ENCODE measurements around the gene FNIP1. TPM values are rescaled to one million over a fixed set of nuclear protein-coding genes. Genes with fewer than 3 reads are reported as not detected.

The FNIP1 gene
- total and polyA plus RNA-seq, 2 of the 13 experiments (the other 11 are each of a cell fraction or from before 2014, with no cell fraction given) = 10.9 to 29.3 TPM

- TF ChIP-seq, protein P1, sequence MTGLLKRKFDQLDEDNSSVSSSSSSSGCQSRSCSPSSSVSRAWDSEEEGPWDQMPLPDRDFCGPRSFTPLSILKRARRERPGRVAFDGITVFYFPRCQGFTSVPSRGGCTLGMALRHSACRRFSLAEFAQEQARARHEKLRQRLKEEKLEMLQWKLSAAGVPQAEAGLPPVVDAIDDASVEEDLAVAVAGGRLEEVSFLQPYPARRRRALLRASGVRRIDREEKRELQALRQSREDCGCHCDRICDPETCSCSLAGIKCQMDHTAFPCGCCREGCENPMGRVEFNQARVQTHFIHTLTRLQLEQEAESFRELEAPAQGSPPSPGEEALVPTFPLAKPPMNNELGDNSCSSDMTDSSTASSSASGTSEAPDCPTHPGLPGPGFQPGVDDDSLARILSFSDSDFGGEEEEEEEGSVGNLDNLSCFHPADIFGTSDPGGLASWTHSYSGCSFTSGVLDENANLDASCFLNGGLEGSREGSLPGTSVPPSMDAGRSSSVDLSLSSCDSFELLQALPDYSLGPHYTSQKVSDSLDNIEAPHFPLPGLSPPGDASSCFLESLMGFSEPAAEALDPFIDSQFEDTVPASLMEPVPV (CRISPR knock-in tag; IDR thresholded peaks at IDR 0.05) = peak; percentile 69; the same call in 1 of the 2 replicates
- peak; percentile 81; the same call in 1 of the 2 replicates for TF ChIP-seq ERF (CRISPR knock-in tag; IDR thresholded peaks at IDR 0.05)
- TF ChIP-seq, protein P2, sequence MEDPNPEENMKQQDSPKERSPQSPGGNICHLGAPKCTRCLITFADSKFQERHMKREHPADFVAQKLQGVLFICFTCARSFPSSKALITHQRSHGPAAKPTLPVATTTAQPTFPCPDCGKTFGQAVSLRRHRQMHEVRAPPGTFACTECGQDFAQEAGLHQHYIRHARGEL (CRISPR knock-in tag; IDR thresholded peaks at IDR 0.05) = no peak
- no peak for TF ChIP-seq CEBPB (IDR thresholded peaks at IDR 0.05; ENCODE audit: borderline replicate concordance, low read depth, low read length)
- peak; percentile 99 for TF ChIP-seq ARNTL (CRISPR knock-in tag; IDR thresholded peaks at IDR 0.05)
- TF ChIP-seq ZNF570 (CRISPR knock-in tag; IDR thresholded peaks at IDR 0.05; ENCODE audit: borderline replicate concordance) = peak; percentile 42; the same call in 1 of the 2 replicates
- peak; percentile 84; the same call in 2 of the 3 replicates for TF ChIP-seq MXI1 (IDR thresholded peaks at IDR 0.05; ENCODE audit: borderline replicate concordance, low read depth, low read length)
- TF ChIP-seq HNF4A (CRISPR knock-in tag; IDR thresholded peaks at IDR 0.05) = peak; percentile 96
- peak; percentile 70; the same call in 1 of the 2 replicates for TF ChIP-seq RARA (CRISPR knock-in tag; IDR thresholded peaks at IDR 0.05)
- TF ChIP-seq ZNF496 (CRISPR knock-in tag; IDR thresholded peaks at IDR 0.05; ENCODE audit: insufficient replicate concordance) = no peak
- TF ChIP-seq ZSCAN25 (CRISPR knock-in tag; IDR thresholded peaks at IDR 0.05) = peak; percentile 52
- TF ChIP-seq ZNF574 (CRISPR knock-in tag; IDR thresholded peaks at IDR 0.05) = peak; percentile 70
- TF ChIP-seq NR2C2 (CRISPR knock-in tag; IDR thresholded peaks at IDR 0.05; ENCODE audit: borderline replicate concordance) = peak; percentile 89
- TF ChIP-seq ATM (IDR thresholded peaks at IDR 0.05; ENCODE audit: borderline replicate concordance) = no peak
- TF ChIP-seq, protein P3, sequence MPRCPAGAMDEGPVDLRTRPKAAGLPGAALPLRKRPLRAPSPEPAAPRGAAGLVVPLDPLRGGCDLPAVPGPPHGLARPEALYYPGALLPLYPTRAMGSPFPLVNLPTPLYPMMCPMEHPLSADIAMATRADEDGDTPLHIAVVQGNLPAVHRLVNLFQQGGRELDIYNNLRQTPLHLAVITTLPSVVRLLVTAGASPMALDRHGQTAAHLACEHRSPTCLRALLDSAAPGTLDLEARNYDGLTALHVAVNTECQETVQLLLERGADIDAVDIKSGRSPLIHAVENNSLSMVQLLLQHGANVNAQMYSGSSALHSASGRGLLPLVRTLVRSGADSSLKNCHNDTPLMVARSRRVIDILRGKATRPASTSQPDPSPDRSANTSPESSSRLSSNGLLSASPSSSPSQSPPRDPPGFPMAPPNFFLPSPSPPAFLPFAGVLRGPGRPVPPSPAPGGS (CRISPR knock-in tag; IDR thresholded peaks at IDR 0.05) = peak; percentile 21
- peak; percentile 85 for TF ChIP-seq RXRA (CRISPR knock-in tag; IDR thresholded peaks at IDR 0.05)
- TF ChIP-seq PRDM15 (CRISPR knock-in tag; IDR thresholded peaks at IDR 0.05) = peak; percentile 4; the same call in 1 of the 2 replicates
- 0 out of 2 replicates have a peak, but pooled peaks have one; percentile 73 for TF ChIP-seq GLI4 (CRISPR knock-in tag; IDR thresholded peaks at IDR 0.05; ENCODE audit: borderline replicate concordance)
These were observed at the start of gene FNIP1 (continued) for GRCh38 chr5:131796793-131797693.

Data from HepG2 (cell line).